ENCODE results near the gene FHL2.

FHL2 gene

DNA sequence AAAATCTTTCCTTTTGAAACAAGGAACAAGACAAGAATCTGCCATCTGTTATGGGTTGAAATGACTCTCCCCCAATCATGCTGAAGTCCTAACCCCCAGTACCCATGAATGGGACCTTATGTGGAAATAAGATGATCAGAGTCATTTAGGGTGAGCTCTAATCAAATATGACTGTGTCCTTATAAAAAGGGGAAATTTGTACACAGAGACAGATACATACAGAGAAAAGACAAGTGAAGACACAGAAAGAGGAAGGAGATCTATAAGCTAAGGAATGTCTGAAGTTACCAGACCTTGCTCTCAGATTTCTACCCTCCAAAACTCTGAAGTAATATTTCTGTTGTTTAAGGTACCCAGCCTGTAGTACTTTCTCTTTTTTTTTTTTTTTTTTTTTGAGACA is 85.0 kb downstream of the FHL2 start:
- H3K9ac ChIP-seq (ENCODE audit: low read length), result no peak overlapping the region
- no peaks in the 10 kb centered on the region for H3K9me3 ChIP-seq (ENCODE audit: insufficient read depth, low read length)
- no peaks in the 10 kb centered on the region for H3F3A ChIP-seq (ENCODE audit: insufficient read depth)
- no peaks in the 10 kb centered on the region for H3K27me3 ChIP-seq (ENCODE audit: low read length)
- TF ChIP-seq CTCF (IDR thresholded peaks at IDR 0.05; ENCODE audit: insufficient read depth, low read length, poor library complexity, severe bottlenecking) (no peak), EZH2phosphoT487 (conservative IDR thresholded peaks at IDR 0.05; ENCODE audit: low read length) (no peak)
- no peak overlapping the region for H3K4me3 ChIP-seq (ENCODE audit: insufficient read depth, low read length, poor library complexity, severe bottlenecking)
- peak overlapping the region; percentile 47; the same call in 1 of the 2 replicates for H3K27ac ChIP-seq (ENCODE audit: low read depth, low read length)
- no peaks in the 10 kb centered on the region for H3K9me2 ChIP-seq (replicated peaks; ENCODE audit: insufficient read depth, low read length)
- peaks cover 99% of the 10 kb centered on the region for H3K79me2 ChIP-seq (ENCODE audit: insufficient read depth, low read length)
- H3K4me2 ChIP-seq (ENCODE audit: low read depth, low read length, poor library complexity, severe bottlenecking), result no peak overlapping the region
- no peaks in the 10 kb centered on the region for H3K36me3 ChIP-seq (ENCODE audit: low read length)
- H4K20me1 ChIP-seq (ENCODE audit: low read depth, low read length), result peaks cover 2% of the 10 kb centered on the region; the same call in 1 of the 2 replicates
- no peak overlapping the region for H2AFZ ChIP-seq (ENCODE audit: low read depth, low read length, severe bottlenecking)

All from SU-DHL-6 (cell line).